Loucy (cell line): ENCODE data around the gene ECPAS.
"Not testable (repeated sequence)": the region's sequence is repeated elsewhere in the genome, so short reads cannot be mapped to it uniquely, and the experiment has no call there.

Experiments
- H2AFZ ChIP-seq: fragments of 200-600 bp; sonication (generic); 2 replicates; pipeline ENCODE4 v1.6.0; 2016; ENCODE audit warnings: antibody characterized with exemption, mild to moderate bottlenecking, low read length, moderate library complexity
- H3F3A ChIP-seq: fragments of 200-600 bp; 2 replicates; pipeline ENCODE4 v1.6.0; 2016; ENCODE audit warnings: antibody characterized with exemption, low read depth, mild to moderate bottlenecking
- H3K27me3 ChIP-seq: fragments of 200-600 bp; sonication (generic); 2 replicates; pipeline ENCODE4 v1.6.1; 2014; ENCODE audit warnings: low read length, mild to moderate bottlenecking; ENCODE audit not compliant: insufficient read depth, poor library complexity, severe bottlenecking
- H3K36me3 ChIP-seq: fragments of 200-600 bp; sonication (generic); 2 replicates; pipeline ENCODE4 v1.6.1; 2016; ENCODE audit warnings: low read length; ENCODE audit not compliant: insufficient read depth
- H3K4me1 ChIP-seq: fragments of 200-600 bp; sonication (generic); 2 replicates; pipeline ENCODE4 v1.5.1; 2014; ENCODE audit warnings: low read length, mild to moderate bottlenecking; ENCODE audit not compliant: insufficient read depth, poor library complexity, severe bottlenecking
- H3K4me2 ChIP-seq: fragments of 200-600 bp; sonication (generic); 2 replicates; pipeline ENCODE4 v1.6.0; 2014; ENCODE audit warnings: antibody characterized with exemption, low read length, low read depth, mild to moderate bottlenecking; ENCODE audit not compliant: poor library complexity, severe bottlenecking
- H3K4me3 ChIP-seq: fragments of 200-600 bp; sonication (generic); 2 replicates; pipeline ENCODE4 v1.5.1; 2014; ENCODE audit warnings: low read length, mild to moderate bottlenecking, mixed read lengths; ENCODE audit not compliant: poor library complexity, severe bottlenecking
- H3K79me2 ChIP-seq: fragments of 200-600 bp; sonication (generic); 2 replicates; pipeline ENCODE4 v1.6.1; 2014; ENCODE audit warnings: low read length; ENCODE audit not compliant: insufficient read depth
- H3K9ac ChIP-seq: fragments of 200-600 bp; sonication (generic); 2 replicates; pipeline ENCODE4 v1.6.0; 2014; ENCODE audit warnings: mild to moderate bottlenecking, low read depth, low read length, moderate library complexity; ENCODE audit not compliant: poor library complexity, severe bottlenecking
- H3K9me2 ChIP-seq: fragments of 200-600 bp; sonication (generic); replicated peaks from 2 replicates; pipeline ENCODE4 v1.6.1; 2016; ENCODE audit warnings: low read depth, low read length, mixed read lengths
- H3K9me3 ChIP-seq: fragments of 200-600 bp; sonication (generic); 2 replicates; pipeline ENCODE4 v1.6.1; 2014; ENCODE audit warnings: mild to moderate bottlenecking, antibody characterized with exemption, low read length, low read depth; ENCODE audit not compliant: insufficient read depth
- H4K20me1 ChIP-seq: fragments of 200-600 bp; sonication (generic); 2 replicates; pipeline ENCODE4 v1.6.0; 2014; ENCODE audit warnings: antibody characterized with exemption, low read length, mild to moderate bottlenecking; ENCODE audit not compliant: insufficient read depth, poor library complexity, severe bottlenecking
- CTCF ChIP-seq: fragments of 200-600 bp; sonication (generic); conservative IDR thresholded peaks from 2 replicates; pipeline ENCODE4 v1.5.1; 2014; ENCODE audit warnings: mild to moderate bottlenecking, antibody characterized with exemption, low read length
- EZH2phosphoT487 ChIP-seq: fragments of 200-600 bp; IDR thresholded peaks from 2 replicates; pipeline ENCODE4 v1.6.1; 2018; ENCODE audit warnings: antibody characterized with exemption, mild to moderate bottlenecking, moderate library complexity, borderline replicate concordance

ECPAS gene

DNA sequence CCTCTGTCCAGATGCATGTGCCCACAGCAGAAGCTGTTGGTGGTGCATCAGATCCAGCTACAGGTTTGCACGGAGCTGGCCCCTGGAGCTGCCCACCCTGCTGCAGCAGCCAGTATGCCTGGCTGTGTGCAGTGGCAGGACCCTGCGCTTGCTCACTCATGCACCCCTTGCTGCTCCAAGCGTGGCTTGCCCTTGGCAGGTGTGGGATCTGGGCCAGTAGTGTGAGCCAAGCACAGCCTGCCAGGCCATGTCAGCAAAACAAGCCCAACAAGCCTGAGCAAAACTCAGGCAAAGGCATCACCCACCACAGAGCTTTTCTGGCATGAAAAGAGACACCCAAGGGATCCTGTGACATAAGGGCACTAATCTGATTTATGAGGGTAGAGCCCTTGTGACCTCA, 18.3 kb upstream of the ECPAS start:
- no peaks in the 10 kb centered on the region for H3K36me3 ChIP-seq
- no peaks in the 10 kb centered on the region for H3K4me1 ChIP-seq
- no peaks in the 10 kb centered on the region for H3K27me3 ChIP-seq
- TF ChIP-seq EZH2phosphoT487 (no peak), CTCF (no peak)
- no peaks in the 10 kb centered on the region for H3K9me2 ChIP-seq
- H3K4me2 ChIP-seq, result no peak overlapping the region
- no peak overlapping the region for H2AFZ ChIP-seq
- no peaks in the 10 kb centered on the region for H3K79me2 ChIP-seq
- H3K9me3 ChIP-seq, result no peaks in the 10 kb centered on the region; the same call in 1 of the 2 replicates
- H4K20me1 ChIP-seq, result no peaks in the 10 kb centered on the region
- no peaks in the 10 kb centered on the region for H3F3A ChIP-seq
- no peak overlapping the region for H3K9ac ChIP-seq
- no peak overlapping the region for H3K4me3 ChIP-seq

GRCh38 chr9:111501648-111502047, 17.5 kb upstream of the ECPAS start:
- H4K20me1 ChIP-seq, result no peaks in the 10 kb centered on the region
- no peaks in the 10 kb centered on the region for H3K4me1 ChIP-seq
- no peaks in the 10 kb centered on the region for H3K9me2 ChIP-seq
- no peaks in the 10 kb centered on the region; the same call in 1 of the 2 replicates for H3K9me3 ChIP-seq
- no peaks in the 10 kb centered on the region for H3K79me2 ChIP-seq
- TF ChIP-seq CTCF, result no peak
- no peak for TF ChIP-seq EZH2phosphoT487
- H3K9ac ChIP-seq, result no peak overlapping the region
- no peaks in the 10 kb centered on the region for H3F3A ChIP-seq
- no peak overlapping the region for H3K4me3 ChIP-seq
- H2AFZ ChIP-seq, result no peak overlapping the region
- no peaks in the 10 kb centered on the region for H3K36me3 ChIP-seq
- H3K27me3 ChIP-seq, result no peaks in the 10 kb centered on the region
- H3K4me2 ChIP-seq, result no peak overlapping the region

DNA sequence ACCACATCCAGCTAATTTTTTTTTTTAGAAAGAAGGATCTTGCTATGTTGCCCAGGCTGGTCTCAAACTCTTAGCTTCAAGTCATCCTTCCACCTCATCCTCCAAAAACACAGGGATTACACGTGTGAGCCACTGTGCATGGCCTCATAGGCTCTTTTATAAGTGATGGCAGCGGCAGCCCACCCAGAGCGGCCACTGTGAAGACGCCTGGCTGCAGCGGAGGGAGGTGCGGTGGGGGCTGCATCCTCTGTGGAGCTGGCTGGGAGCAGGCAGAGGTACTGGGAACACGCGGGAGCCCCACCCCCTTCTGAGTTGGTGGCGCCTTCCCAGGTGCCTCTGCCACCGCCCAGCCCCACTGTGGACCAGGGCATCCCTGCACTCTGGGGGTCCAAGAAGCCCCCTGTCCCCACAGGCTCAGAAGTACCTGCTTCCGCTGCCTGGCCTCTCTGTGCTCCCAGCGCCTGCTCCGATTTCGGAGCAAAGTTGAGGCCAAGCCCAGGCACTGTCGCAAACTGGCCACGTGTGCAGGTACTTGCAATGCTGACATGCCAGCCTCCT, 16.9 kb upstream of the ECPAS start:
- Histone ChIP-seq H3K36me3 (no peaks in the 10 kb centered on the region), H3K9ac (no peak overlapping the region), H3K27me3 (no peaks in the 10 kb centered on the region), H4K20me1 (no peaks in the 10 kb centered on the region), H2AFZ (no peak overlapping the region), H3K4me2 (no peak overlapping the region), H3K9me2 (no peaks in the 10 kb centered on the region), H3K4me1 (no peaks in the 10 kb centered on the region), H3F3A (no peaks in the 10 kb centered on the region), H3K79me2 (no peaks in the 10 kb centered on the region), H3K9me3 (no peaks in the 10 kb centered on the region; the same call in 1 of the 2 replicates), H3K4me3 (no peak overlapping the region)
- TF ChIP-seq EZH2phosphoT487 (no peak), CTCF (no peak)

DNA sequence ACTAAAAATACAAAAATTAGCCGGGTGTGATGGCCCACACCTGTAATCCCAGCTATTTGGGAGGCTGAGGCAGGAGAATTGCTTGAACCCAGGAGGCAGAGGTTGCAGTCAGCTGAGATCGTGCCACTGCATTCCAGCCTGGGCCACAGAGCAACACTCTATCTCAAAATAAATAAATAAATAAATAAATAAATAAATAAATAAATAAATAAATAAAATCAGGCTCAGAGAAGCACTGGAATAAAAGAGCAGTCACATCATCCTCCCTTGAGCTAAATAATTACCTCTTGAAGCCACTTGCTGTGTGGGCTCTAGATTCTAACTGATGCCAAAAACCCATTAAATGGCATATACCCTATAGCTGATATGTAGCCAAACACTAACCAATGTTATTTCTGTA, 13.0 kb upstream of the ECPAS start:
- not testable (repeated sequence) for H3K9ac ChIP-seq, H3K4me2 ChIP-seq, H3K9me3 ChIP-seq, H3F3A ChIP-seq, H3K27me3 ChIP-seq, H3K4me3 ChIP-seq, H3K79me2 ChIP-seq, H3K36me3 ChIP-seq, H3K4me1 ChIP-seq, H4K20me1 ChIP-seq, H3K9me2 ChIP-seq, H2AFZ ChIP-seq
